ENCODE data around the gene PIAS1.

Gene PIAS1

GRCh38 chr15:68203486-68203885 lies 149.4 kb downstream of the PIAS1 start:
- H3K4me3 Mint-ChIP-seq = no peak overlapping the region
- H3K36me3 Mint-ChIP-seq = peaks cover 5% of the 10 kb centered on the region
- H3K9me3 Mint-ChIP-seq = no peaks in the 10 kb centered on the region
- H3K27ac Mint-ChIP-seq = no peak overlapping the region
- H3K4me1 Mint-ChIP-seq = peaks cover 13% of the 10 kb centered on the region
- H3K27me3 Mint-ChIP-seq = no peaks in the 10 kb centered on the region
- ATAC-seq = no peak

- Mint-ChIP-seq H3K4me3 (no peak overlapping the region), H3K4me1 (peaks cover 17% of the 10 kb centered on the region)
These were observed 149.8 kb downstream of the PIAS1 start for GRCh38 chr15:68203956-68204355.

GRCh38 chr15:68204361-68204760 lies 150.2 kb downstream of the PIAS1 start:
- no peak for ATAC-seq
- Mint-ChIP-seq H3K9me3 (no peaks in the 10 kb centered on the region), H3K36me3 (peaks cover 11% of the 10 kb centered on the region), H3K27me3 (no peaks in the 10 kb centered on the region), H3K4me1 (peaks cover 21% of the 10 kb centered on the region), H3K4me3 (no peak overlapping the region), H3K27ac (no peak overlapping the region)

More at GRCh38 chr15:68203956-68204355, 149.8 kb downstream of the PIAS1 start:
- Mint-ChIP-seq H3K9me3 (no peaks in the 10 kb centered on the region), H3K36me3 (peaks cover 9% of the 10 kb centered on the region), H3K27me3 (no peaks in the 10 kb centered on the region), H3K27ac (no peak overlapping the region)
- no peak for ATAC-seq

- Mint-ChIP-seq H3K4me1 (peaks cover 22% of the 10 kb centered on the region), H3K27ac (no peak within 1 kb of the TSS), H3K9me3 (no peaks in the 10 kb centered on the region), H3K36me3 (peaks cover 11% of the 10 kb centered on the region), H3K27me3 (no peaks in the 10 kb centered on the region), H3K4me3 (no peak within 1 kb of the TSS)
- ATAC-seq = no peak
These were observed 150.9 kb downstream of the PIAS1 start, which contains the start of gene CALML4 for GRCh38 chr15:68204776-68205557. CALML4 (minus strand) TSS chr15:68205332; CDS start chr15:68205247, 85 bp downstream.

GRCh38 chr15:68205558-68205944 lies 151.4 kb downstream of the PIAS1 start:
- Mint-ChIP-seq H3K36me3 (peaks cover 11% of the 10 kb centered on the region), H3K4me1 (peaks cover 28% of the 10 kb centered on the region), H3K27ac (no peak overlapping the region), H3K27me3 (no peaks in the 10 kb centered on the region), H3K9me3 (no peaks in the 10 kb centered on the region), H3K4me3 (no peak overlapping the region)
- ATAC-seq = no peak

GRCh38 chr15:68205954-68206539 lies 151.9 kb downstream of the PIAS1 start:
- Mint-ChIP-seq H3K9me3 (no peaks in the 10 kb centered on the region), H3K4me3 (no peak overlapping the region), H3K27ac (no peak overlapping the region), H3K4me1 (peaks cover 33% of the 10 kb centered on the region), H3K27me3 (no peaks in the 10 kb centered on the region), H3K36me3 (peaks cover 11% of the 10 kb centered on the region)
- no peak for ATAC-seq

GRCh38 chr15:68206711-68207151 lies 152.6 kb downstream of the PIAS1 start:
- H3K36me3 Mint-ChIP-seq = peaks cover 11% of the 10 kb centered on the region
- H3K4me1 Mint-ChIP-seq = peaks cover 36% of the 10 kb centered on the region
- no peak overlapping the region for H3K27ac Mint-ChIP-seq
- ATAC-seq = no peak
- no peaks in the 10 kb centered on the region for H3K27me3 Mint-ChIP-seq
- no peaks in the 10 kb centered on the region for H3K9me3 Mint-ChIP-seq
- no peak overlapping the region for H3K4me3 Mint-ChIP-seq

GRCh38 chr15:68207176-68207935 lies 153.2 kb downstream of the PIAS1 start:
- Mint-ChIP-seq H3K9me3 (no peaks in the 10 kb centered on the region), H3K36me3 (peaks cover 11% of the 10 kb centered on the region), H3K4me3 (no peak overlapping the region), H3K4me1 (peaks cover 36% of the 10 kb centered on the region), H3K27ac (no peak overlapping the region), H3K27me3 (no peaks in the 10 kb centered on the region)
- ATAC-seq = no peak

GRCh38 chr15:68208136-68208535 lies 154.0 kb downstream of the PIAS1 start:
- H3K27ac Mint-ChIP-seq = peak overlapping the region; percentile 60
- H3K27me3 Mint-ChIP-seq = no peaks in the 10 kb centered on the region
- ATAC-seq = no peak
- H3K4me3 Mint-ChIP-seq = no peak overlapping the region
- peaks cover 36% of the 10 kb centered on the region for H3K4me1 Mint-ChIP-seq
- no peaks in the 10 kb centered on the region for H3K9me3 Mint-ChIP-seq
- peaks cover 11% of the 10 kb centered on the region for H3K36me3 Mint-ChIP-seq

- H3K27ac Mint-ChIP-seq = peak overlapping the region; percentile 60
- H3K27me3 Mint-ChIP-seq = no peaks in the 10 kb centered on the region
- peaks cover 13% of the 10 kb centered on the region for H3K36me3 Mint-ChIP-seq
- peak overlapping the region; percentile 15 for H3K4me3 Mint-ChIP-seq
- peaks cover 36% of the 10 kb centered on the region for H3K4me1 Mint-ChIP-seq
- H3K9me3 Mint-ChIP-seq = no peaks in the 10 kb centered on the region
- no peak for ATAC-seq
These were observed 154.6 kb downstream of the PIAS1 start for GRCh38 chr15:68208636-68209240.

- H3K36me3 Mint-ChIP-seq = peaks cover 18% of the 10 kb centered on the region
- H3K4me1 Mint-ChIP-seq = peaks cover 36% of the 10 kb centered on the region
- no peak overlapping the region for H3K4me3 Mint-ChIP-seq
- H3K9me3 Mint-ChIP-seq = no peaks in the 10 kb centered on the region
- ATAC-seq = no peak
- no peaks in the 10 kb centered on the region for H3K27me3 Mint-ChIP-seq
- peak overlapping the region; percentile 66 for H3K27ac Mint-ChIP-seq
These were observed 155.2 kb downstream of the PIAS1 start for GRCh38 chr15:68209272-68209671.

GRCh38 chr15:68209735-68210408 lies 155.8 kb downstream of the PIAS1 start:
- Mint-ChIP-seq H3K4me3 (no peak overlapping the region), H3K9me3 (no peaks in the 10 kb centered on the region), H3K27me3 (no peaks in the 10 kb centered on the region), H3K4me1 (peaks cover 36% of the 10 kb centered on the region), H3K36me3 (peaks cover 18% of the 10 kb centered on the region), H3K27ac (peak overlapping the region; percentile 66)
- peak; percentile 68 for ATAC-seq

- H3K4me3 Mint-ChIP-seq = no peak overlapping the region
- no peaks in the 10 kb centered on the region for H3K27me3 Mint-ChIP-seq
- H3K4me1 Mint-ChIP-seq = peaks cover 36% of the 10 kb centered on the region
- no peaks in the 10 kb centered on the region for H3K9me3 Mint-ChIP-seq
- peak overlapping the region; percentile 66 for H3K27ac Mint-ChIP-seq
- ATAC-seq = no peak
- peaks cover 18% of the 10 kb centered on the region for H3K36me3 Mint-ChIP-seq
These were observed 156.3 kb downstream of the PIAS1 start for GRCh38 chr15:68210409-68210756.

- peaks cover 36% of the 10 kb centered on the region for H3K4me1 Mint-ChIP-seq
- no peak overlapping the region for H3K27ac Mint-ChIP-seq
- peak; percentile 55 for ATAC-seq
- H3K36me3 Mint-ChIP-seq = peaks cover 18% of the 10 kb centered on the region
- peak overlapping the region; percentile 28 for H3K4me3 Mint-ChIP-seq
- no peaks in the 10 kb centered on the region for H3K9me3 Mint-ChIP-seq
- H3K27me3 Mint-ChIP-seq = no peaks in the 10 kb centered on the region
These were observed 156.9 kb downstream of the PIAS1 start for GRCh38 chr15:68210821-68211655.
